Naive B cell (primary cell): ENCODE measurements around the gene ST6GALNAC3. TPM values are rescaled to one million over a fixed set of nuclear protein-coding genes. Genes with fewer than 3 reads are reported as not detected.
"Not testable (repeated sequence)": the region's sequence is repeated elsewhere in the genome, so short reads cannot be mapped to it uniquely, and the experiment has no call there.

ENCODE experiments used
- ATAC-seq, 2 donors: fragments of 150-1000 bp; cut with Tn5 transposase; 2 replicates each; pipeline ENCODE4 v1.10.0; 2021; ENCODE audit warnings: low read depth in 2 of 2, mild to moderate bottlenecking in 2 of 2, moderate library complexity in 2 of 2
- DNase-seq: peaks from one replicate; pipeline ENCODE4 v3.0.0; 2022
- H3K27ac Mint-ChIP-seq, 6 donors: one replicate each; pipeline ENCODE4 v1.8.0; 2020 to 2022; ENCODE audit warnings: mild to moderate bottlenecking in 6 of 6, mixed read lengths in 6 of 6, moderate library complexity in 5 of 6, inconsistent platforms in 2 of 6
- H3K27me3 Mint-ChIP-seq, 3 donors: one replicate each; pipeline ENCODE4 v1.8.0; 2021 to 2022; ENCODE audit warnings: mixed read lengths in 3 of 3, mild to moderate bottlenecking in 1 of 3
- H3K36me3 Mint-ChIP-seq, 2 donors: one replicate each; pipeline ENCODE4 v1.8.0; 2020 to 2022; ENCODE audit warnings: mixed read lengths in 2 of 2, inconsistent platforms in 1 of 2, mild to moderate bottlenecking in 1 of 2
- H3K4me1 Mint-ChIP-seq, 3 donors: one replicate each; pipeline ENCODE4 v1.8.0; 2020 to 2022; ENCODE audit warnings: mixed read lengths in 3 of 3, inconsistent platforms in 1 of 3, mild to moderate bottlenecking in 1 of 3, moderate library complexity in 1 of 3
- H3K4me3 Mint-ChIP-seq, 8 donors: one replicate each; pipeline ENCODE4 v1.8.0; 2020 to 2022; ENCODE audit warnings: mild to moderate bottlenecking in 8 of 8, mixed read lengths in 8 of 8, moderate library complexity in 8 of 8, inconsistent platforms in 2 of 8
- H3K9me3 Mint-ChIP-seq, 7 donors: one replicate each; pipeline ENCODE4 v1.8.0; 2020 to 2022; ENCODE audit warnings: mixed read lengths in 7 of 7, mild to moderate bottlenecking in 5 of 7, inconsistent platforms in 2 of 7, moderate library complexity in 1 of 7
- polyA plus RNA-seq, 6 donors: library from polyadenylated mRNA; unstranded; fragments of 300-500 nt; fragmentation: Illumina TruSeq; gene quantifications; one replicate each; pipeline ENCODE4 v1.2.3, GENCODE V29; 2021; ENCODE audit warnings: low read depth in 6 of 6

The ST6GALNAC3 gene
- polyA plus RNA-seq, 6 donors from 2014 or later, result 3.8 to 12.9 (median 10.5) TPM

DNA sequence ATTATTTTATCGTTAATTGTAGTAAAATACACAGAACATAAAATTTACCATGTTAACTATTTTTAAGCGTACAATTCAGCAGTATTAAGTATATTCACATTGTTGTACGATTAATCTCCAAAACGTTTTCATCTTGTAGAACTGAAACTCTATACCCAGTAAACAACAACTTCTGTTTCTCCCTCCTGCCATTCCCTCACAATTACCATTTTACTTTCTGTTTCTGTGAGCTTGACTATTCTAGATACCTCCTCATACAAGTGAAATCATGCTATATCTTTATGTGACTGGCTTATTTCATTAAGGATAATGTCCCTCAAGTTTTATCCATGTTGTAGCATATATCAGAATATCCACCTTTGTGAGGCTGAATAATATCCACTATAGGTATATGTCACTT is 156.8 kb downstream of the ST6GALNAC3 start:
- no peak for ATAC-seq

GRCh38 chr1:76232666-76233065 is 158.1 kb downstream of the ST6GALNAC3 start:
- DNase-seq (no peak), ATAC-seq (no peak)
- H3K27ac Mint-ChIP-seq, result no peak overlapping the region
- H3K4me1 Mint-ChIP-seq, result peaks cover 20 to 30% (median 28%) of the 10 kb centered on the region in 3 donors
- H3K27me3 Mint-ChIP-seq, result no peaks in the 10 kb centered on the region
- H3K4me3 Mint-ChIP-seq, result no peak overlapping the region
- peaks cover 0 to 4% (median 0%) of the 10 kb centered on the region in 7 donors for H3K9me3 Mint-ChIP-seq
- H3K36me3 Mint-ChIP-seq, result peaks cover 0 to 7% of the 10 kb centered on the region in 2 donors

More for the DNA sequence above, 156.8 kb downstream of the ST6GALNAC3 start:
- DNase-seq, result no peak
- Mint-ChIP-seq H3K27me3 (no peaks in the 10 kb centered on the region), H3K9me3 (peaks cover 0 to 4% (median 0%) of the 10 kb centered on the region in 7 donors), H3K4me1 (peaks cover 20 to 38% (median 32%) of the 10 kb centered on the region in 3 donors), H3K4me3 (no peak overlapping the region), H3K27ac (peak overlapping the region in 1 of 6 donors; percentile 22), H3K36me3 (peaks cover 0 to 7% of the 10 kb centered on the region in 2 donors)

DNA sequence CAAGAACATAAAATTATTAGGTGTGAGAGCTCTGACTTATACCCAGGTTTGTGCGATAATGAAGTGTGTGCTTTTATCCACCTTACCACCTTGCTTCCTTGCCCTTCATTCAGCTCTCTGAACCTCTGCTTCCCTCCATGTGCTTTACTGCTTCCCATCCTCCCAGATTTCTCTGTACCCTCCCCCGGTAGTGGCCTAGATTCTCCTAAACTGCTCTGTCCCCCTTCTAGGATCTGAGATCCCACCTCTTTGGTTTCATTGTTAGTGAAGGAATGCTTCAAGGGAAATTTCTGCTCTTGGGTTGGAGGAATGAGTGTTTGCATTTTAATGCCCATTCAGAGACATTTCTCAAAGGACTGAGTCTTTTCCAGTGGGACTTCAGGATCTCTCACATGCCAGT is 159.5 kb downstream of the ST6GALNAC3 start:
- no peak overlapping the region for H3K27ac Mint-ChIP-seq
- H3K36me3 Mint-ChIP-seq, result peaks cover 0 to 7% of the 10 kb centered on the region in 2 donors
- peaks cover 0 to 4% (median 0%) of the 10 kb centered on the region in 7 donors for H3K9me3 Mint-ChIP-seq
- no peaks in the 10 kb centered on the region for H3K27me3 Mint-ChIP-seq
- no peak for DNase-seq
- peaks cover 22 to 30% (median 29%) of the 10 kb centered on the region in 3 donors for H3K4me1 Mint-ChIP-seq
- ATAC-seq, result no peak
- no peak overlapping the region for H3K4me3 Mint-ChIP-seq

DNA sequence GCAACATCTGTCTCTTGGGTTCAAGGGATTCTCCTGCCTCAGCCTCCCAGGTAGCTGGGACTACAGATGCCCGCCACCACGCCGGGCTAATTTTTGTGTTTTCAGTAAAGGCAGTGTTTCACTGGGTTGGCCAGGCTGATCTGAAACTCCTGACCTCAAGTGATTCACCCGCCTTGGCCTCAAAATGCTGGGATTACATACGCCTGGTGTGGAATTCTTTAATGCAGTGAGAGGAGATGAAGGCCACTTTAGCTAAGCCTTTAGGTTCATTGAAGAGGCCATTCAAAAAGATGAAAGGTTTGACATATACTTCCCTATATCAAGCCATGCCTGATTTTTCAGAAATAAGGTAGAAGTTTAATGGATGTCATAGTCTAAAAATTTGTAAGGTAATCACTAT is 162.7 kb downstream of the ST6GALNAC3 start:
- Mint-ChIP-seq H3K27me3 (no peaks in the 10 kb centered on the region), H3K4me1 (peaks cover 28 to 39% (median 37%) of the 10 kb centered on the region in 3 donors), H3K4me3 (peak overlapping the region in 1 of 8 donors; percentile 51), H3K36me3 (peaks cover 0 to 7% of the 10 kb centered on the region in 2 donors), H3K9me3 (peaks cover 0 to 7% (median 0%) of the 10 kb centered on the region in 7 donors), H3K27ac (peak overlapping the region in 1 of 6 donors; percentile 5)
- ATAC-seq, result no peak
- DNase-seq, result no peak

GRCh38 chr1:76238094-76238628 is 163.6 kb downstream of the ST6GALNAC3 start:
- H3K36me3 Mint-ChIP-seq, result peaks cover 9 to 14% of the 10 kb centered on the region in 2 donors
- no peaks in the 10 kb centered on the region for H3K27me3 Mint-ChIP-seq
- ATAC-seq (no peak), DNase-seq (no peak)
- H3K4me1 Mint-ChIP-seq, result peaks cover 28 to 39% (median 37%) of the 10 kb centered on the region in 3 donors
- H3K4me3 Mint-ChIP-seq, result peak overlapping the region in 1 of 8 donors; percentile 31
- H3K27ac Mint-ChIP-seq, result peak overlapping the region in 3 of 6 donors; percentile 17 to 58 (median 35)
- H3K9me3 Mint-ChIP-seq, result peaks cover 0 to 14% (median 7%) of the 10 kb centered on the region in 7 donors

- DNase-seq, result no peak
- peaks cover 6 to 27% (median 20%) of the 10 kb centered on the region in 7 donors for H3K9me3 Mint-ChIP-seq
- peaks cover 18 to 22% of the 10 kb centered on the region in 2 donors for H3K36me3 Mint-ChIP-seq
- peak overlapping the region in 2 of 6 donors; percentile 86 to 89 for H3K27ac Mint-ChIP-seq
- no peak for ATAC-seq
- H3K4me1 Mint-ChIP-seq, result peaks cover 28 to 39% (median 37%) of the 10 kb centered on the region in 3 donors
- no peaks in the 10 kb centered on the region for H3K27me3 Mint-ChIP-seq
- H3K4me3 Mint-ChIP-seq, result peak overlapping the region in 5 of 8 donors; percentile 5 to 41 (median 29)
These were observed 164.9 kb downstream of the ST6GALNAC3 start for GRCh38 chr1:76239470-76239918.

- peaks cover 7 to 35% (median 26%) of the 10 kb centered on the region in 7 donors for H3K9me3 Mint-ChIP-seq
- no peaks in the 10 kb centered on the region for H3K27me3 Mint-ChIP-seq
- ATAC-seq, result peak; percentile 34 to 45
- H3K4me3 Mint-ChIP-seq, result peak overlapping the region in 3 of 8 donors; percentile 2 to 42 (median 41)
- peaks cover 21 to 31% of the 10 kb centered on the region in 2 donors for H3K36me3 Mint-ChIP-seq
- H3K4me1 Mint-ChIP-seq, result peaks cover 31 to 43% (median 39%) of the 10 kb centered on the region in 3 donors
- H3K27ac Mint-ChIP-seq, result peak overlapping the region in 3 of 6 donors; percentile 10 to 32 (median 14)
- no peak for DNase-seq
These were observed 165.8 kb downstream of the ST6GALNAC3 start for GRCh38 chr1:76240316-76240715.

GRCh38 chr1:76242587-76242986 is 168.0 kb downstream of the ST6GALNAC3 start:
- ATAC-seq, H3K4me3 Mint-ChIP-seq: not testable (repeated sequence)
- peak overlapping the region in 1 of 6 donors; percentile 78 for H3K27ac Mint-ChIP-seq

GRCh38 chr1:76247261-76247852 is 172.8 kb downstream of the ST6GALNAC3 start:
- Mint-ChIP-seq H3K4me1 (peaks cover 24 to 53% (median 28%) of the 10 kb centered on the region in 3 donors), H3K27ac (no peak overlapping the region)

More at GRCh38 chr1:76242587-76242986, 168.0 kb downstream of the ST6GALNAC3 start:
- Mint-ChIP-seq H3K4me1 (peaks cover 37 to 52% (median 42%) of the 10 kb centered on the region in 3 donors), H3K36me3 (peaks cover 22 to 33% of the 10 kb centered on the region in 2 donors), H3K9me3 (peaks cover 7 to 36% (median 26%) of the 10 kb centered on the region in 7 donors)
- H3K27me3 Mint-ChIP-seq, DNase-seq: not testable (repeated sequence)

DNA sequence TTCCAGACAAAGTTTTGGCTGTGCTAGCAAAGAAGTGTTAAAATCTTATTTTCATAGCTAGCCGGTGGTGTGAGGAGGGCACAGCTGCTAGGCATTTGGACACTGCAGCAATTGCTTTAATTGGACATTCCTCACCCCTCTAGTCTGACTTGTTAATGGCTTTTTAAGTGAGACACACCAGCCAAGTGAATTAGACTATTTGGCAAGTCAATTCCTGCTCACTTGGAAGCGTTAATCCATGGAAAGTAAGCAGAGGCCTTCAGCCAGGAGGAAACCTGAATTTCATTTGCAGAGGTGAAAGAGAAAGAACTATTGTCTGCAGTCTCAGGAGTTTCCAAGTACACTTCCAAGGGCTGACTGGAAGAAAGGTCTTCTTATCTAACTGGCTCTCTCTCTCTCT is 175.7 kb downstream of the ST6GALNAC3 start:
- no peak for DNase-seq
- no peak for ATAC-seq
- no peak overlapping the region for H3K4me3 Mint-ChIP-seq
- no peaks in the 10 kb centered on the region for H3K27me3 Mint-ChIP-seq
- peaks cover 24 to 47% (median 26%) of the 10 kb centered on the region in 3 donors for H3K4me1 Mint-ChIP-seq
- H3K36me3 Mint-ChIP-seq, result peaks cover 1 to 14% of the 10 kb centered on the region in 2 donors
- H3K9me3 Mint-ChIP-seq, result peaks cover 0 to 12% (median 3%) of the 10 kb centered on the region in 7 donors
- no peak overlapping the region for H3K27ac Mint-ChIP-seq

More at GRCh38 chr1:76247261-76247852, 172.8 kb downstream of the ST6GALNAC3 start:
- H3K4me3 Mint-ChIP-seq, result no peak overlapping the region
- DNase-seq (no peak), ATAC-seq (no peak)
- H3K27me3 Mint-ChIP-seq, result no peaks in the 10 kb centered on the region
- peaks cover 10 to 36% (median 26%) of the 10 kb centered on the region in 7 donors for H3K9me3 Mint-ChIP-seq
- peaks cover 22 to 43% of the 10 kb centered on the region in 2 donors for H3K36me3 Mint-ChIP-seq

- Mint-ChIP-seq H3K36me3 (peaks cover 0 to 12% of the 10 kb centered on the region in 2 donors), H3K9me3 (peaks cover 0 to 11% (median 3%) of the 10 kb centered on the region in 7 donors), H3K27ac (no peak overlapping the region), H3K27me3 (no peaks in the 10 kb centered on the region), H3K4me3 (no peak overlapping the region), H3K4me1 (peaks cover 22 to 52% (median 31%) of the 10 kb centered on the region in 3 donors)
- no peak for DNase-seq
- no peak for ATAC-seq
These were observed 177.9 kb downstream of the ST6GALNAC3 start for GRCh38 chr1:76252431-76252830.

- DNase-seq (no peak), ATAC-seq (no peak)
- H3K4me1 Mint-ChIP-seq, result peaks cover 18 to 51% (median 30%) of the 10 kb centered on the region in 3 donors
- H3K9me3 Mint-ChIP-seq, result peaks cover 0 to 4% (median 0%) of the 10 kb centered on the region in 7 donors
- H3K4me3 Mint-ChIP-seq, result no peak overlapping the region
- no peaks in the 10 kb centered on the region for H3K27me3 Mint-ChIP-seq
- no peak overlapping the region for H3K27ac Mint-ChIP-seq
- peaks cover 0 to 12% of the 10 kb centered on the region in 2 donors for H3K36me3 Mint-ChIP-seq
These were observed 179.8 kb downstream of the ST6GALNAC3 start for GRCh38 chr1:76254104-76255030.
